NCI-H2081 treated with DMSO at 0.1 percent for 48 hours (cell line): ENCODE measurements around the gene GABRB3.

ENCODE experiments used
- DNase-seq: peaks from one replicate; lab custom pipeline; 2025; lab: John Stamatoyannopoulos, UW

The GABRB3 gene

DNA sequence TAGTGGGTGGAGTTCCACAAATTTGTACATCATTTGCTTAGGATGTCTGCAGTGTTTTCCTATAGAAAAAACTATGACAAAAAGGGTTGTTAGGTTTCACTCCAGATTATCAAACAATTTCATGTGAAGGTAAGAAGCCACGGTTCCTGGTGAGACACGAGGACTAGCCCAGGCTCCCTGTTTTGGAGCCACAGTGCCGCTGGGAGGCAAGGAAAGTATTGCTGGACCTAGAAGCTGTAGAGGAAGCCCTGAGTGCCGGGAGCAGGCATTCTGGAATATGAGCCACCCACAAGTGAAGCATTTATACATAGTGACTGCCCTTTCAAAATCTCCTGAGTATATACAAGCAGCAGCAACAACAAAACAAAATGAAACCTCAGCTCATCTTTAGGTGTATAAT, 142.0 kb downstream of the GABRB3 start:
- DNase-seq = no peak

DNA sequence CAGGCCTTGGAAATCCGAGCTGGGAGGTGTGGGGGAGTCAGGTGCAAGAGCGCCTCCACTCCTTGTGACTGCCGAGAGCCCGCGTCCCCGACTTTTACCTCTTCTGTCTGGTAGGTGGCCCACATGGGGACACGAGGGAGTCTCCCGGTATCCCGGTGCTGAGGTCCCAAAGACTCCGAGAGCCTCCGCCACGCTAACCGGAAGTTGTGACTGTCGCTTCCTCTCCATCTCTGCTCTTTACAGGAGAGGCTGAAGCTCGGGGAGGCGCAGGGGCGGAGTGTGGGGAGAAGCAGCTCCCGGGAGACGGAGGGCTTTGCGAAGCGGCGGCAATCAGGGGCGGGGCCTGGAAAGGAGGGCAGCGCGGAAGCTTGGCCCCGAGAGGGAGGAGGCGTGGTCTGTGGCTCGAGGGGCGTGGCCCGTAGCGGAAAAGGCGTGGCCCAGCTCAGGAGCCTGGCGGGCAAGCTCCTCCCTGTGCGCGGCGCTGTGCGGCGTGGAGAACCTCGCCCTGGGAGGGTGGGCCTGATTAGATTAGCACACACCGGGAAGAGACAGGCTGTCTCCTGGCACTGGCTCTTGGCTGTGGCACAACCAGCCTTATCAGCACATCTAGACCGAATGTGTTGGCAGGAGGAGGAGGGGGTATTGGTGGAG, 143.9 kb downstream of the GABRB3 start:
- DNase-seq = peak; percentile 82

DNA sequence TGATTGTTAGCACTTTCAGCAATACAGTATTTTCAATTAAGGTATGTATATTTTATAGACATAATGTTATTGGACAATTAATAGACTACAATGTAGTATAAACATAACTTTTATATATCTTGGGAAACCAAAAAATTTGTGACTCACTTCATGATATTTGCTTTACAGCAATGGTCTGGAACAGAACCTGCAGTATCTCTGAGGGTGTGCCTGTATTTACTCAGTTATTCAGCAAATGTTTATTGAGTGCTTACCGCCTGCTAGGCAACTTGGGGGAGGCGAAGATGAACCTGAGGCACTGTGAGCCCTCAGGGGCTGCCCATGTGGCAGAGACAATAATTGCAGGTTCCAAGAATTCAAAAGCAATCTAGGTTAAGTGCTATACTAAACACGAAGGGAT, 144.8 kb downstream of the GABRB3 start:
- DNase-seq = peak; percentile 1

DNA sequence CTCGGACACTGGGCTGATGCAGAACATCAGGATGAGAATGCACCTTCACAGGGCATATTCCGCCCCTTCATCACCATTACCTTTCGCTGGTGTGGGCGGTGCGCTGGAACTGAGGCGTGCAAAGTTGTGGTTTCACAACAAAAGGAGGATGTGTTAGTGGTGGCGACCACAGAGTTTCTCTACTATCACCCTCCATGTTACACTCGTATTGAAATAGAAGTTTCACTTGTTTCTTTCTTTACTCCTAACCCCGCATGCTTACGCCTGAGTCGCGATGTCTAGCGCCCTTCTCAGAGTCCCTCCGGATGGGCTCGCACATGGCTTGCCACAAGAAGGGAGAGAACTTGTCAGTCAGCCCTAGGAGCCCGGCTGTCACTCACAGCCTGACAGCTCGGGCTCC, 148.7 kb downstream of the GABRB3 start:
- DNase-seq = no peak

DNA sequence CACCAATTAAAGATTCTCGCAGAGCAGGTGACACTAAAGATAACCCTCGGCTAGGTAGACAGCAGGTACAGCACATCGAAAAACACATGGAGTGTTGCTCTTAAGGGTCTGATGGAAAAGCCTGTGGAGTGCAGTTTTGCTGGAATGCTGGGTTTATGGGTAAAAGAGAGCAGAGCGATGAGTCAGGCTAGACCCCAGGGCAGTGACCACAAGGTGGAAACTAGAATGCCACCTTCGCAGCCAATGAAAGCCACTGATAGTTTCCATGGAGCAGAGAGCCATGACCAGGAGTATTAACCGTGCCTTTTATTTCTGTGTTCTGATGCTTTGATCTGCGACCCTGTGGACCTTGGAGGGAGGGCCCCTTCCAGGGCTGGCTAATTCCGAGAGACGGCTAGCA, 149.8 kb downstream of the GABRB3 start:
- DNase-seq = no peak

DNA sequence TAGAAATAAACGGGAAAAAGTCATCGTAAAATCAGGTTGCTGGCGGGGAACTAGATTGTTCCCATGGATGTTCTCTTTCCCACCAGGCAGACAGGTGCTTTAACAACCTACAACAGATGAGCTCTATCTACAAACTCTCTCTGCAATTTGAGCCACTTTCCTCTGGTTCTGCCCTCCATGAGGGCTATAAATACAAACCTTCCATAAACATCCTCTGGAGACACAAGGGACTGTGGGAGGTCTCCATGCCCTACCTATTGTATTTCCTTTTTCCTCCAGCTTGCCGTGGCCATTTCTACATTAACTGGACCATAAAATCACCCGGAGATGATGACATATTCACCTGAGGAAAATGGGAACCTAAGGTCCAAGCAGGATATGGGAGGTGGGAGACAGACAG, 151.1 kb downstream of the GABRB3 start:
- peak; percentile 0 for DNase-seq

DNA sequence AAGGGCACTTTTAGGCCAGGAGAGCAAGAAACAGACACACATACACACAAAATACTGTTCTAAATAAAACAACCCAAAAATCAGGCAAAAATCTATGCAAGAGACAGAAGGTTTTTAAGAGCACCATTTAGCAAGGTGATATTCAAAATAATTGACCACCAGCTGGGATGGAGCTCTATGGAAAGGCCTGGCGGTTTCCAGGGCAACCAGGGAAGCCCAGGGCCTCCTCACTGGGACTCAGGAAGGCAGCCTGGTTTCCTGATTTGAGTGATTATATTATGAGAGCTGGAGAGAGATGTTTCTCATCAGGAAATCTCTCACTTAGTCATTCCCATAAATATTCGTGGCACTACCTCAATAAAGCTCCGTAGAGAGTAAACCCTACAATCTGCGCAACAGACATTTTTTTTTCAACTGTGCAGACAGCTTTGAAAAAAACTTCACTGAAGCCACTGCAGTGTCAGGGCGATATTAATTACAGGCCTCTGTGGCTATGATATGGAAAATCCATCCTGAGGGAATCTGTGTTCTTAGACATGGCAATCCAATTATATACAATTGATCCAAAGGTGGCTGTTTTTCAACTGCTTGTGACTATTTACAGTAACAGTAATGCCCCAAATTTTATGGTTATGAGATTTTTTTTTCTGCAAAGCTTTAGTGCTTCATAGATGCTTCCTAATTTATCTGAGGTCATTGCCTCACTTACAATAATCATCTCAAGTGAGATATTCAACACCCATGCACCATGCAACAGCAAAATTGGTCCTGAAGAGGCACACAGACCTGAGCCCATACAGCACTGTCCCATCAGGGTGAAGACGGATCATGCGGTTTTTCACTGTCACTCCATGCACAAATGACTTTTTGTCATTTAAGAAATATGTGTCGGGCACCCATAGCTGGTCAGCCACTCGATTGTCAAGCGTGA, 152.1 kb downstream of the GABRB3 start:
- DNase-seq = no peak

DNA sequence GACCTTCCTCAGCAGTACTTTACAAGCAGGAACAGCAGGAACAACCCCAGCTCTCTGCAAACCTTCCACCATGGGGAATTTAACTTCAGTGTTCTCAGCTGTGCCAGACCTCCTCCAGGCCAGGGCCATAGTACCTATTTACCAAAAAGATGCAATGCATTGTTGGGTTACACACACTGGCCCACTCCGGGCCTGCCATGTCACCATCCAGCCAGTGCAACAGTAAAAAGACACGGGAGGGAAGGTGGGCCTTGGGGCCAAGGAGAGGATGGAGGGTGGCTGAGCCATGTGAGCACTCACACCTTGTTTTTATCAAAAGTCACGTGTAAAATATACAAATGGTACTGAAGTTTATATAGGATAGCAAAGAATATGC, 157.0 kb downstream of the GABRB3 start:
- no peak for DNase-seq

DNA sequence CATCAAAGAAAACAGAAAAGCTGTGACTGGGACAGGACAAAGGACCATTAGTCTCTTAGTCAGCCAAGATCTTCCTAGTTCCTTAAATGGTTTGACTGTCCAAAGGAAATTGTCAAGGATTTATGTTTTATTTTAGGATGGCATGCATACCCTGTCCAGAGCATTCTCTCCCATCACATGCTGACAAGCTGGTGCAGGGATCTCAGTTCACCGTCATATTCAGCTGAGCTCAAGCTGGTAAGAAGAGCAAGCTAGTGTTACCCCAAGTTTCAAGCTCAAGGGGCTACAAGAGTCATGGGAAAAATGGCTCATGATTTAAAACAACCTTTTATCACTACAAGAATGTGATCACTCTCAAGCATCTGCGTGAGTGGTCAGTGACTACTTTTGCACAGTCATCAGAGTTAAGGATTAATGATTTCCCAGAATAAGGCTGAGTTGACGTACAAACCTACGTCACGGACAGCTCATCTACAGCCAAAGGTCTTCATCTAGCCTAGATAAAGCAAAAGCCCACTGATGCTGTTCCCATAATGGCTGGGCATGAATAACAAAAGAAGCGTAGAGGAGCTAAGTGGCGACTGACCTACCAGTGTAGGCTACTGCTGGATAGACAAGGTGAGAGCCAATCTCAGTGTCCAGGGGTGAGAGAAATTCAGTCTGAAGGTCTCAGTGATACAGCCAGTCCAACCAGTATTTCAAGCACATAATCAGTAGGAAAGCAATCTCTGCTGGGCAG, 157.5 kb downstream of the GABRB3 start:
- DNase-seq = no peak

DNA sequence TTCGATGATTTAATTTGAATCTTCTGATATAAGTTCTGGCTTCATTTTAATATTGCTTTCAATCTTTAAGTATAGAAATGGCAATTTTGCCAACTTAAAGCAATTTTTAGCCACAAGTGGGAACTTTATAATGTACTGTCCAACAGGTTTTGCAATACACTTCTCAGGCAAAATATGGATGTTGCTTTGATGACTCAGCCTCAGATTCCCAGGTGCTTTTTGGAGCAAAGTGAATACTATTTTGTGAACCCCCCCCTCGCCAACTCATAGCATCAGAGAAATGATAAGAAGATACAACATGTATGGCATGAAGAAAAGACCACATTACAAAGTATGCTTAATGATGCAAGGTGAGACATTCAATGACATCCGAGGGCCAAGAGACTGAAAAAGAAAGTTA, 158.1 kb downstream of the GABRB3 start:
- no peak for DNase-seq

DNA sequence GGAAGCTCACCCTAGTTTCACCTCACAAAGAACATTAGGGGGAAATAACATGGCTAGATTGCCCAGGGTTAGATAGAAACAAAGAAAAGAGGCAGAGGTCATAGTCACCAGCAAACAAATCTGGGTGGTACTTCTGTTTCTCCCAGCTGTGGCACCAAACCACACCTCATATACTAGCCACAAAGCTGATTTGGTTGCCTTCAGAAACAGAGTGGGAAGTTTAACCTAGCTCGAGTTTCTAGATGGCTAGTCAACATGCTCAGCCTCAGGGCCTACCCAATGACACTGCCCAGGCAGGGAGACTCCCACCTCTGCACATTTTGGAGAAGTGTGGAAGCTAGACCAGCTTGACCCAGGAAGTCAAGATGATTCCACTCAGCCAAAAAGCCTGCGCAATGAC, 174.2 kb downstream of the GABRB3 start:
- no peak for DNase-seq

DNA sequence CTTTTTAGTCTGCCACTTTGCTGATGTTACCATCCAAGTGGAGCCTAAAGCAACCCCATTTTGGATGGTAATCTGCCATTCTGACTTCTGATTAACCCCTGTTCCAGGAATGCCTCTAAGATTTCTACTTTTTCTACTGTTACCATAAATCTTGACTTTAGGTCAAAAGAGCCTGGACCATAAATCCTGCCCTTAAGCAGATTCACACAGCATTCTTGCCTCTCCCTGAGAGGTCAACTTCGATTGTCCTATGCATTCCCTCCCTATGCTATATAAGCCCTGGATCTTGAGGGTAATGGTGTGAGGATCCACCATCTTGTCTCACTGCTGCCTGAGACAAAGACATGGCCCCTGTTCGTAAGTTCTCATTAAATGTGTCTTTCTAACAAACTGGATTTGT, 177.3 kb downstream of the GABRB3 start:
- DNase-seq = no peak

DNA sequence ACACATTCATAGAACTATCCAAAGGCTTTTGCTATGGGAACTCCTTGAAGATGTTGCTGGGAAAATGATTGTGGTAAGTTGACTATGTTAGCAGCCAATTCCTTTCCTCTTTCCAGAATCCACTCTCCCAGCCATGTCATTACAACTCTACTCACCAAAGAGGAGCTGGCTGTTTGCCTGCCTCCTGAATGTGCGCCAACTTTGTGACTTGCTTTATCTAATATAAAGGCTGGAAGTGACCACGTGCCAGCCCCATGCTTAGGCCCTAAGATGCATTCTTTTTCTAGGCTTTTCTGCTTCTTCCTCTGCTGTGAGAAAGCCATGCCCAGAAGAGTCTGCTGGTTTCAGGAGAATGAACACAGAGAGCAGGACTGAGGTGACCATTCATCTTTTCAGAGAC, 182.2 kb downstream of the GABRB3 start:
- no peak for DNase-seq

DNA sequence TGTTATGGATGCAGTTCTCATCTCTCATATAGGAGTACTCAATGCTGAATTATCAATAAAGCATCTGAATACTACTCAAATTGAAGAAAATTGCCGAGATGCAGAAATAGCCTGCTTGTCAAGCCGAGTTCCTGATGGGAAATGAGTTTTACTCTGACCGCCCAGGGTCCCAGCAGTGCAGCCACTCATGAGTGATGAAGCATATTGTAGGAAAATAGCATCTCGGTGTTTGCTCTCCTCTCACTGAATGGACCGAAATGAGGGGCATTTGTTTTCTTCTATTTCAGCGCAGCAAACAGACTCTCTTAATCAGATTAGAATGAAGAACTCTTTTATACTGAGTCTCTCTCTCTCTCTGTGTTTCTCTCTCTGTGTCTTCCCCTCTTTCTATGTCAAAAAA, 190.0 kb downstream of the GABRB3 start:
- no peak for DNase-seq

DNA sequence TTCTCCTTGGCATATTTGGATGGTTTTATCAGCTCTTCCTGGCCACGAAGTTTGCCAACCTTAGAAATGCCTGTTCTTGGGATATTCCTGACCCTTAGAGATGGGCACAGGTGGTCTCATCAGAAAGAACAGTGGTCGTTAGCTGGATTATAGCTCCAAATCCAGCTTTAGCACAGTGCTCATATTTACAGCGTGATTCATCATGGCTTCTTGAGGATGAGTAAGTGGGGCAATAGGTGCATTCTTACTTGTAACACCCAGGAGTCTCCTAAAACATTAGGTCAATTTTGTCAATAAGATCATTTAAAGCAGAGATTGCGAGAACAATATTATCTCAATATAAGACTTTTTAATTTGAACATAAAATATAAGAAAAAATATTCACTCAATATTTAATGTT, 191.9 kb downstream of the GABRB3 start:
- DNase-seq = no peak

DNA sequence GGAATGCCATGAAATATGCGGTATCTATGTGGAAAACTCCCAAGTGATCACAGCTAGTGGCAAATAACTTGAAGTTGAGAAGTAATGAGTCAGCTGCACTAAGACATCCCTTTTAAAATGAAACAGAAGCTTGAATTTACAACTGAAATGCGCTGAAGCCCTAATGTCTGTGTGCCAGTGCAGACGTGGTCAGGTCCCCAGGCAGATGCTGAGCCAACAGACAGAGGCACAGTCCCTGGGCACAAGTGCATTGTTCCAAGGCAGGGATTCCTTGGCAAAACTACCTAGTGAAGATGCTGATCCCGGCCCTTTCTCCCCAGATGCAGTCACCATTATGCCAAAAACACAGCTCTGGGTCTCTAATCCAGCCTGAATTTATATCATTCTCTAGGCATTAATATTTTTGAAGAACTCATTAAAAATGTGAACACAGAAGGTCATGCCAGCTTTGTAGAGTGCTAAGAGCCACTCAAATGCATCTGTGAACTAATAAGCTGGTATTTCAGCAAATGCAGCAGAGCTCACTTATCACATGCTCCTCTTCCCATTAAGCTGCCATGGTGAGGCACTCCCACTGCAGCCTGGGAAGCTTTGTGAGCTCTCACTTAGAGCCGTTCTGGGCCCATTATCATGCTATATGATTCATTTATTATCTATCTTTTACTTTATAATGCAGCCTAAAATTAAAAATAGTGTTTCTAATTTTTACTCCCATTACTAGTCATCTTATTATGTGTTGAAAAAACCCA, 200.1 kb downstream of the GABRB3 start:
- no peak for DNase-seq

DNA sequence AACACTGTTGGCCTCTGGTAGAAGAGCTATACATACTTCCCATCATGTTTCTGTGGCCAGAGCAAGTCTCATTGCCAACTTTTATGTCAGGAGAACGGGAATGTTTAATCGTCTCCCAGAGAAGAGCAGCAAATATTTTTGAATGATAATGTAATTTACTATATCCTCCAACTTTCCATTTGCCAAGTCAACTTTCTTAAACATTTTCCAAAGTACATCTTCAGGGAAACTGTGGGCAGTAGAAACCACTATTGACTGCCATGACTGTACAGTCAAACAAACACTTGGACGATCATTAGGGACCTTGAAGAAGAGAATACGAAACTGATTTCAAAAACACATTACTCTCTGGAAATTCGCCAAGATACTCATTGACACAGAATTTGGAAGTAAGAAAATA, 201.5 kb downstream of the GABRB3 start:
- no peak for DNase-seq

DNA sequence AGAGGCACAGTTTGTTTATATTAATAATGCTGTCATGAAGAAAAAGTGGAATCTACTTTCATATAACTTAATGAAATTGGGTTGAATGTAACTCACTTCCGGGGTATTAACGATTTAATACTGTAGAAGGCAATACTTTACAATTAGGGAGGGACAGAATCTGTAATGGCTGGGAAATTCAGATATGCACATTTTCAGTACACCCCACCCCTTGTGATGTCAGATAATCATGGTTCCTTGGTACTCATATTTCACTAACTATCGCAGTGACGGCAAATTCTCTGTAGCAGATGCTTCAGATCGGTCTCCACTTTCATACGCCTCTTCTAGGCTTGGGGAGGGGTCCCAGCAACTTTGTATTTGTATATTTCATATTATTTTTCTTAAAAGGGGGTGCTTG, 207.3 kb downstream of the GABRB3 start:
- no peak for DNase-seq

DNA sequence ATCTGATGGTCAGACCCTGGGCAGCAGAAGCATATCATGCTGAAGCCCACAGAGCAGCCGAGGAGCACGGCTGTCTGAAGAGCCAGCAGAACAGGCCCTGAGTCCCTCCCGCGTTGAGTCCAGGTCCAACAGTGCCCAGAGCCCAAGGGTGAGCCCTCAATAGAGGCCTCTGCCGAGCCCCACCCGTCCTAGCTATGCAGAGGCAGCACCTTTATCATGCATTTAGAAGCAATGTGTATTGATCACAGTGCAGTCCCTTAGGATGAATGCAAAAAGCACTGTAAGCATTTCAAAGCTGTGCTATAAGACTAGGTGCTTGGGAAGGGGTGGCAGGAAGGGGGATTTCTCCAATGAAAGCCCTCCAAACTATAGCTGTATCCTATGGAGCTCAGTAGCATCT, 208.5 kb downstream of the GABRB3 start:
- DNase-seq = no peak

DNA sequence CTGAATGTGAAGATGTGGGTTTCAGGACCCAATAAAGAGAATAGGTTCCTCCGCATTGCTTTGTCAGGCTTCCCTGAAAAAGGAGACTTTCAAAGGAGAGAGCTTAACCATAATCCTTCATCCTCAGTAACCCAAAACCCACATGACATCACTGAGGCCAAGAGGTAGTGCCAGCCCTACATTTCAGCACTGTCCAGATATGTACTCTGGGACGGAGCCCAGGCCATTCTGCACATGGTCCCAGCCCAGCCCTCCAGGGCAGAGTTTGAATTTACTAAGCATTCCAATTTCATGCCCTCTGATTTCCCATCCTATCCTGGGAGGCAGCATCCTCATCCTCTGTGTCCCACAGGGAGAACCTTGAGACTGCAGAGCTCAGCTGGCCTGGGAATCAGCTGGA, 210.5 kb downstream of the GABRB3 start:
- no peak for DNase-seq

DNA sequence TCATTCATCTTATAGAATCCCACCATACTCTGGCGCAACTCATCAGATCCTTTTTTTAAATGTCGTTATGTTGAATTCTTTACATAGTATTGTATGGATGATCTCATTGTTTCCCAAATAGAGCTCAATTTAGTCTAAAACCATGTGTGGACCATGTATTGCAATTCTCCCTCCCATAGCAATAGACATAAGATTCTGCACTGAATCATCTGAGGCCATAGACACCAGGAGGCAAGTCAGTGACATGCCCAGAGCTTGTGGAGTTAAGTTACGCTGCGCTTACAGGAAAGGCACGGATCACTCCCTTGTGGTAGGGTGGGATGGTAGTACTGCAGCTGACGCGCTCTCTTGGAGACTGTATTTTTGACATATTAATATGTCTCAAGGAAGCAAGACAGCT, 211.0 kb downstream of the GABRB3 start:
- no peak for DNase-seq

DNA sequence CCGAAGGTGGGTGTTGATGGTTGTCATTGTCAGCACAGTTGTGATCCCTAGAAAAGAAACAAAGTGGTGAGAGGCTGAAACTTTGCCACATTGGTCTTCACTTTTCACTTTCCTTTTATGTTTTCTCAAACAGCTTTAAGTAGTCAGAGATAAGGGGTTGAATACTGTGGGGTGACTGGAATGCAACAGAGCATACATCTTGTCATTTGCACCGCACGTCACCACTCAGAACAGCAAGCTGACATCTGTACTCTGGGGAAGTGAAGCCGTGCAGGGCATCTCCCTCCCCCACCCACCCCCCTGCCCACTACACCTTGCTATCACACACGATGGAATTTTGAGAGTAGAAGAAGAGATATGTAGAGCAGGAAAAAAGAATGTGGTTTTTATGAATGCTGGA, 211.7 kb downstream of the GABRB3 start:
- DNase-seq = no peak
